ENCODE data around the gene NRIP2.

GRCh38 chr12:2832550-2833127 is 2.2 kb downstream of the NRIP2 start:
- TF ChIP-seq CTCF (IDR thresholded peaks at IDR 0.05) (no peak), POLR2A (IDR thresholded peaks at IDR 0.05; ENCODE audit: low read depth) (no peak)
